ENCODE results near the gene GPA33. TPM values are rescaled to one million over a fixed set of nuclear protein-coding genes. Genes with fewer than 3 reads are reported as not detected.

The GPA33 gene
- polyA plus RNA-seq, 1 donor: 64.4 TPM

DNA sequence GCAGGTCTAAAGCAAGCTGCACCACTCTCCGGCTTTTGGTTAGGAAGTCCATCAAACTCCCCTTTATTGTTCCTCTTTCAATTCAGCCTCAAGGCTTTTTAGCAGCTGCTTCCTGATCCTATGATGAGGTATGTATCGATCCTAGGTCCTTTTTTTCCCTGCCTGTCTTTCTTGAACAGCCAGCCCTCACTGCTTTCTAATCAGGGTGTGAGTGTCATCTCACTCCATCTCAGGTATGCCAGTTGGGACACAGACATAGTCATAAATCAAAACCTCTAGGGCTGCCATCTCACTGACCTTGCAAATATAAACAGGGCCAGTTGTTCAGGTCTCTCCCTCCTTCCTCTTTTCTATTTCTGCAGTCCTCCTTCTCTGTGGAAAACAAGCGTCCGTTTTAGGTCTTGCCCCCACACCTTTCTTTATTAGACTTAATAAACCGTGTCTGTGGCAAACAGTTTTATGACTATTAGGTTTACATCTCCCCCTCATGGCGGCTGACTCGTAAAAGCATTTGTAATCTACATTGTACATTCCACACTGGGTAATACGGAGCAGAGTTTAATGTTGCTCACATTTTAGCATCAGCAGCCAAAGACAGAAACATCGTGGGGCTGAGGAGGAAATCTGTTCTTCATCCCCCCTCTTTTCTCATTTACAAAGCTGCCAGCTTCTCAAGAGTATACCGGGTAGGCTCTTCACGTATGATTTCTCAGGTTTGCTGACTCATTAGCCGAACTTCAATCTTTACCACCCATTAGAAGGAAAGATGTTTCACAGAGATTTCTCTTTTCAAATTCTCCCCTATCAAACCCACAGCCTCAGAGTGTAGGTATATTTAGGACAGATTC lies 15.3 kb upstream of the GPA33 start:
- Histone ChIP-seq H3K9me3 (ENCODE audit: control insufficient read depth, low read depth, low read length) (peaks cover 5% of the 10 kb centered on the region), H3K4me3 (ENCODE audit: low read length) (no peak overlapping the region), H3K27me3 (ENCODE audit: control insufficient read depth, insufficient read depth, low read length) (no peaks in the 10 kb centered on the region), H3K27ac (ENCODE audit: low read length) (no peak overlapping the region), H3K36me3 (ENCODE audit: control insufficient read depth, insufficient read depth, low read length) (no peaks in the 10 kb centered on the region), H3K4me1 (ENCODE audit: control insufficient read depth, insufficient read depth, low read length) (peaks cover 10% of the 10 kb centered on the region)
- 40% methylated on average over 1 of the region's 12 CpGs for WGBS (ENCODE audit: insufficient coverage, low lambda C conversion rate)
- DNase-seq: peak in 1 of 2 donors; percentile 65

DNA sequence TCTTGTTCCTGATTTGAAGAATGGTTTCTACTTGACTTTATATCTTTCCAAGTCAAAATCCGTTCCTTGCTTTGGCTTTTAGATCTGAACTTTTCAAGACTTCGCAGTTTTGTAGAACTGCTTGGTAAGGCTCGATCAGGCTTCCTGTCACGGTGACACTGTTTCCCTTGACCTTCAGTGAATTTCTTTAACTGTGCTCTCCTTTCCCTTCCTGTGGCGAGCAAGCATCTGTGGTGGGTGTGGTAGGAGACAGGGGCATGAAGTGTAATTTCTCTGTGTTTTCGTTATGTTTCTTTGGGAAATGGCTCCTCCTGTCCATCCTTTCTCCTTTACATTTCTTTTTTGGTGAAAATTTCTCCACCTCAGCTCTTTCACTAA lies 14.1 kb upstream of the GPA33 start:
- 89% methylated on average over 5 of the region's 6 CpGs for WGBS (ENCODE audit: insufficient coverage, low lambda C conversion rate)

DNA sequence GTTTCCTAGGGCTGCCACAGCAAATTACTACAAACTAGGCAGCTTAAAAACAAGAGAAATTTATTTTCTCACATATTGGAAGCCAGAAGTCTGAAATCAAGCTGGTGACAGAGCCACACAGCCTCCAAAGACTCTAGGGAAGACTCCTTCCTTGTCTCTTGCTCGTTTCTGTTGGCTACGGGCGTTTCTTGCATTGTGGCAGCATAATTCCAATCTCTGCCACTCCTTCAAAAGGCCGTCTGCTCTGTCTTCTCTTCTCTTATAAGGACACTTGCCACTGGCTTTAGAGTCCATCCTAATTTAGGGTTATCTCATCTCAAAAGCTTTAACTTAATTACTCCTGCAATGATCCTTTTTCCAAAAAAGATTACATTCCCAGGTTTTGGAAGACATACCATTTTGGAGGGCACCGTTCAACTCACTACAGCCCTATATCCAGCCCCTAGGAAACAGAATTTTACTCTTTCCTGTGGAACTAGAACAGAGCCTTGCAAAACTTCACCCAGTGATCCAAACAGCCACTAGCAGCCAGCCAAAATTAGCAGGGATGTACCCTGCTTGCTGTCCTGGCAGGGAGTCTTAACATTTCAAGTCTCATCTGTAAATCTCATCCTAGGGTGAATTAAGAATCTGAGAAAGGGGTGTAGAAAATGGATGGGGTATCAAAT lies 12.9 kb upstream of the GPA33 start:
- peaks cover 10% of the 10 kb centered on the region for H3K4me1 ChIP-seq (ENCODE audit: control insufficient read depth, insufficient read depth, low read length)
- no peak overlapping the region for H3K27ac ChIP-seq (ENCODE audit: low read length)
- no peak overlapping the region for H3K4me3 ChIP-seq (ENCODE audit: low read length)
- H3K36me3 ChIP-seq (ENCODE audit: control insufficient read depth, insufficient read depth, low read length): no peaks in the 10 kb centered on the region
- DNase-seq: no peak
- WGBS (ENCODE audit: insufficient coverage, low lambda C conversion rate): 83% methylated on average over 4 of the region's 5 CpGs
- no peaks in the 10 kb centered on the region for H3K27me3 ChIP-seq (ENCODE audit: control insufficient read depth, insufficient read depth, low read length)
- no peaks in the 10 kb centered on the region for H3K9me3 ChIP-seq (ENCODE audit: control insufficient read depth, low read depth, low read length)

More for the DNA sequence above, 14.1 kb upstream of the GPA33 start:
- Histone ChIP-seq H3K36me3 (ENCODE audit: control insufficient read depth, insufficient read depth, low read length) (no peaks in the 10 kb centered on the region), H3K4me1 (ENCODE audit: control insufficient read depth, insufficient read depth, low read length) (peaks cover 10% of the 10 kb centered on the region), H3K9me3 (ENCODE audit: control insufficient read depth, low read depth, low read length) (no peaks in the 10 kb centered on the region), H3K27ac (ENCODE audit: low read length) (no peak overlapping the region), H3K4me3 (ENCODE audit: low read length) (no peak overlapping the region), H3K27me3 (ENCODE audit: control insufficient read depth, insufficient read depth, low read length) (no peaks in the 10 kb centered on the region)
- DNase-seq: no peak

DNA sequence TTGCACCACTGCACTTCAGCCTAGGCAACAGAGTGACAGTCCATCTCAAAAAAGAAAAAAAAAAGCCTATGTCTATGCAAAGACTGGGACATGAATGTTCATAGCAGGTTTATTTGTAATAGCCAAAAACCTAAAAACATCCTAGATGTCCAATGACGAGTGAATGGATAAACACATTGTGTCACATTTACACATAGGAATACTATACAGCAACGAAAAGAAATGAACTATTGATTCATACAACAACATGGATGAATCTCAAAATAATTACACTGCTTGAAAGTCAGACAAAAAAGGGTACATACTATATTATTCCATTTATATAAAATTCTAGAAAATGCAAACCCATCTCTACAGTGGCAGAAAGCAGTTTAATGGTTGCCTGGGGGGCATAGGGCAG lies 11.6 kb upstream of the GPA33 start:
- no peak for DNase-seq
- Histone ChIP-seq H3K36me3 (ENCODE audit: control insufficient read depth, insufficient read depth, low read length) (no peaks in the 10 kb centered on the region), H3K4me1 (ENCODE audit: control insufficient read depth, insufficient read depth, low read length) (peaks cover 10% of the 10 kb centered on the region), H3K4me3 (ENCODE audit: low read length) (no peak overlapping the region), H3K9me3 (ENCODE audit: control insufficient read depth, low read depth, low read length) (peaks cover 4% of the 10 kb centered on the region), H3K27me3 (ENCODE audit: control insufficient read depth, insufficient read depth, low read length) (no peaks in the 10 kb centered on the region), H3K27ac (ENCODE audit: low read length) (no peak overlapping the region)
- WGBS (ENCODE audit: insufficient coverage, low lambda C conversion rate): 100% methylated on average over 2 of the region's 2 CpGs

DNA sequence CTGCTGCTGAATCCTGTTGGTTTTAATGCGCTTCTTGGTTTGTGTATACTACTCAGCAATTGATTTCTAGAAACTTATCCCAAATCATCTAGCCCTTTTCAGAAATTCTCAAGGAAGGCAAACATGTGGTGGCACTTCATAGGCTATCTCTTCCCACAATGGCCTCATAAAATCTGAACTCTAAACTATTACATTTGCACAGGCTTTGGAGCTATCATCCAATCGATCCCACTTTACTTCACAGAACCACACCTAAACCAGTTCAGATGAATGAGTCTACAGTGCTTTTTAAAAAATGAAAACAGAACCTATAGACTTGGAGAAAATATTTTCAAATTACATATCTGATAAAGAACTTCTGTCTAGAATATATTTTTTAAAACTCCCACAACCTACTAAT lies 10.6 kb upstream of the GPA33 start:
- no peaks in the 10 kb centered on the region for H3K27me3 ChIP-seq (ENCODE audit: control insufficient read depth, insufficient read depth, low read length)
- H3K27ac ChIP-seq (ENCODE audit: low read length): no peak overlapping the region
- 33% methylated on average over 1 of the region's 2 CpGs for WGBS (ENCODE audit: insufficient coverage, low lambda C conversion rate)

DNA sequence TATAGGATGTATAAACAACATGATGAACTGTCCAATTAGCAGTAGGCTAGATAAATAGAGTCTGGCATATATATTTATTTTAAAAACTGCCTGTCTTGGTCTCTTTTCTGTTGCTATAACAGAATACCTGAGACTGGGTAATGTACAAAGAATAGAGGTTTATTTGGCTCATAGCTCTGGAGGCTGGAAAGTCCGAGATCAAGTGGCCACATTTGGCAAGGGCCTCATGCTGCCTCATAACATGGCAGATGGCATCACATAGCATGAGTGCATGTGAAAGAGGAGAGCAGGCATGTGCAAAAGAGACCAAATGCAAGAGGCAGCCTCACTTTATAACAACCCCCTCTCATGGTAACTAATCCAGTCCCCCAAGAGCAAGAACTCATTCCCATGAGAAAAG lies 9.7 kb upstream of the GPA33 start:
- H3K27ac ChIP-seq (ENCODE audit: low read length): no peak overlapping the region
- WGBS (ENCODE audit: insufficient coverage, low lambda C conversion rate): no CpG with 5 or more reads among the region's 1 CpG
- no peaks in the 10 kb centered on the region for H3K4me1 ChIP-seq (ENCODE audit: control insufficient read depth, insufficient read depth, low read length)
- H3K9me3 ChIP-seq (ENCODE audit: control insufficient read depth, low read depth, low read length): peaks cover 4% of the 10 kb centered on the region
- DNase-seq: no peak
- no peak overlapping the region for H3K4me3 ChIP-seq (ENCODE audit: low read length)
- no peaks in the 10 kb centered on the region for H3K27me3 ChIP-seq (ENCODE audit: control insufficient read depth, insufficient read depth, low read length)
- no peaks in the 10 kb centered on the region for H3K36me3 ChIP-seq (ENCODE audit: control insufficient read depth, insufficient read depth, low read length)

More for the DNA sequence above, 10.6 kb upstream of the GPA33 start:
- Histone ChIP-seq H3K9me3 (ENCODE audit: control insufficient read depth, low read depth, low read length) (peaks cover 4% of the 10 kb centered on the region), H3K4me3 (ENCODE audit: low read length) (no peak overlapping the region), H3K36me3 (ENCODE audit: control insufficient read depth, insufficient read depth, low read length) (no peaks in the 10 kb centered on the region), H3K4me1 (ENCODE audit: control insufficient read depth, insufficient read depth, low read length) (peaks cover 9% of the 10 kb centered on the region)
- no peak for DNase-seq

DNA sequence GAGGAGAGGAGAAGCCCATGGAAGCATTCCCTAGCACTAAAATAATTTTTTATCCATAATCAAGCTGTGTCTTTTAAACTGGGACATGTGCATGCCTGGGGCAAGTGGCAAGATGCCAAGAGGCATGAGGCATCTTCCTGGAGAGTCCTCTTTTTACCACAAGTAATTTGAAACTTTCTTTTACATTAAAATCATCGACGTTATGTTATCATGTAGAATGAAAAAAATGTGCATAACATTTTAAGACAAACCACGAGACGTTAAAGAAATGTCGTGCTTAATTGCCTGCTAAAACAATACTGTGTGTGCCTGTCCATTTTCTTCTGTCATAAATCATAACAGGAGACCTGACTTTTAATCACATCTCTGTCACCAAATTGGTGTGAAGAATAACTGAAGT lies 5.2 kb upstream of the GPA33 start:
- H3K9me3 ChIP-seq (ENCODE audit: control insufficient read depth, low read depth, low read length): peaks cover 4% of the 10 kb centered on the region
- 83% methylated on average over 2 of the region's 5 CpGs for WGBS (ENCODE audit: insufficient coverage, low lambda C conversion rate)
- DNase-seq: no peak
- H3K4me3 ChIP-seq (ENCODE audit: low read length): no peak overlapping the region
- no peaks in the 10 kb centered on the region for H3K27me3 ChIP-seq (ENCODE audit: control insufficient read depth, insufficient read depth, low read length)
- peaks cover 6% of the 10 kb centered on the region for H3K4me1 ChIP-seq (ENCODE audit: control insufficient read depth, insufficient read depth, low read length)
- H3K27ac ChIP-seq (ENCODE audit: low read length): no peak overlapping the region
- no peaks in the 10 kb centered on the region for H3K36me3 ChIP-seq (ENCODE audit: control insufficient read depth, insufficient read depth, low read length)

DNA sequence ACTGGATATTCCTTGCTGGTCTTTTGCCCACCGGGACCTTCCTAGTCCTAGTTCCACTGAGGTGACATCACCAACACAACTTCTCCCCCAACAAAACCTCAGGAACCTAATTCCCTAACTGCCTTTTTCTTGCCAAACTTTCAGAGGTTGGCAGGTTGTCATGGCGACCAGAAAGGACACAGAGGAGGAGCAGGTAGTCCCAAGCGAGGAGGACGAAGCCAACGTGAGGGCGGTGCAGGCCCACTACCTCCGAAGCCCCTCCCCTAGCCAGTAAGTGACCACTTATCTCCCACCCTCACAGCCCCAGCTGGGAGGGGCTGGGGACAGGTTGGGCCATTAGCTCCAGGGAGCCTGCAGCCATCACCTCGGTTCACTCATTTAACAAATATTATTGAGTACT lies 4.5 kb upstream of the GPA33 start:
- Histone ChIP-seq H3K4me3 (ENCODE audit: low read length) (no peak overlapping the region), H3K27ac (ENCODE audit: low read length) (no peak overlapping the region), H3K4me1 (ENCODE audit: control insufficient read depth, insufficient read depth, low read length) (peaks cover 12% of the 10 kb centered on the region), H3K36me3 (ENCODE audit: control insufficient read depth, insufficient read depth, low read length) (no peaks in the 10 kb centered on the region), H3K27me3 (ENCODE audit: control insufficient read depth, insufficient read depth, low read length) (no peaks in the 10 kb centered on the region), H3K9me3 (ENCODE audit: control insufficient read depth, low read depth, low read length) (peaks cover 4% of the 10 kb centered on the region)
- DNase-seq: no peak
- no CpG with 5 or more reads among the region's 8 CpGs for WGBS (ENCODE audit: insufficient coverage, low lambda C conversion rate)

DNA sequence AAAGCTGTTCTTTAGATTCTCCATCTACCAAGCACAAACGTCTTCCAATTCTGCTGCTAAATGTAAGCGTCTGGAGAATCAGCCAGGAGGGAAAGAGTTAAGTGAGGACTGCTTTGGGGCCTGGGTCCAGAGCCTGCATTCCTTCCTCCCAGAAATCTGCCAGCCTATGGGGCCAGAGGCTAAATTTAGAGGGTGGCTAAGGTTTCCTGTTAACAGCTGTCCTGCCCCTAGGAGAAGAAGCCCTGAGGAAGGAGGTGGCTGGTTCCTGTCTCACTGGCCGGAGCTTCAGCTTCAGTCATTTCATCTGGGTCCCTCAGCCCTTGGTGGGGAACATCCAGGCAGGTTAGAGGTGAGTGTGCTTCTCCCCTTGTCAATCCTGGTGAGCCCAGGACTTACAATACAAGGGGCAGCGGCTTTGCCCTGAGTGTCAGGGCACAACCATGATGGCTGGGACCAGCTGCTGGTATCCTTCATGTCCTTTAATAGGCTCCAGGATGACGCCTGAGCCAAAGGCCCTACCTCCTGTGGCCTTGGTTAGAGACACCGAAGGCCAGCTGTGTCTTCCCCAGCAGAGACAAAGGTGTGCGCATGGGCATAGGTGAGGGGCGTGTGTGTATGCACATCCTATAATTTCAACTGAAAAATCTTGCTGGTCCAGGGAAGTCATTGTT lies 3.8 kb upstream of the GPA33 start, which contains the start of gene STYXL2:
STYXL2 (plus strand) TSS at position 230 of the 671 bp plus-strand sequence. CDS start 775 bp downstream, outside the sequence.
- Histone ChIP-seq H3K9me3 (ENCODE audit: control insufficient read depth, low read depth, low read length) (peaks cover 4% of the 10 kb centered on the region), H3K27me3 (ENCODE audit: control insufficient read depth, insufficient read depth, low read length) (no peaks in the 10 kb centered on the region), H3K36me3 (ENCODE audit: control insufficient read depth, insufficient read depth, low read length) (no peaks in the 10 kb centered on the region), H3K27ac (ENCODE audit: low read length) (no peak within 1 kb of the TSS), H3K4me3 (ENCODE audit: low read length) (no peak within 1 kb of the TSS), H3K4me1 (ENCODE audit: control insufficient read depth, insufficient read depth, low read length) (peaks cover 12% of the 10 kb centered on the region)
- no CpG with 5 or more reads among the region's 8 CpGs for WGBS (ENCODE audit: insufficient coverage, low lambda C conversion rate)
- DNase-seq: no peak

DNA sequence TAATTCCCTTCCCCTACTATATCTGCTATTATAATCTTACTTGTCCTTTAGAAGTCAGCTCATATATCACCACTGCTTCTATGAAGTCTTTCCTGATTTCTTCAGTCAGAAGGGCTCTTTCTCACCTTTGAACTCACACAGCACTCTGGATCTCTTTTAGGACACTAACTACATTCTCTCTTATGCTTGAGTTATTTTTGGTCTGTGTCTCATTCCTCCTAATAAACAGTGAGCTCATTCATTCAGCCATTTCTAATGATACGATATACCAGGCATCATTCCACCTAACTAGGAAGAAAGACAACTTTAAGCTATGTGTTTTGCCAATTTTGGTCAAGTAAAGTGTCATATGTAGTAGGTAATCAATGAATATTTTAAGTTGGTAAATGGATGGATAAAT lies 2.5 kb upstream of the GPA33 start:
- no peak for DNase-seq
- Histone ChIP-seq H3K4me3 (ENCODE audit: low read length) (no peak overlapping the region), H3K27me3 (ENCODE audit: control insufficient read depth, insufficient read depth, low read length) (no peaks in the 10 kb centered on the region), H3K4me1 (ENCODE audit: control insufficient read depth, insufficient read depth, low read length) (peaks cover 23% of the 10 kb centered on the region), H3K9me3 (ENCODE audit: control insufficient read depth, low read depth, low read length) (peaks cover under 1% of the 10 kb centered on the region), H3K27ac (ENCODE audit: low read length) (no peak overlapping the region), H3K36me3 (ENCODE audit: control insufficient read depth, insufficient read depth, low read length) (no peaks in the 10 kb centered on the region)
- WGBS (ENCODE audit: insufficient coverage, low lambda C conversion rate): no CpG with 5 or more reads among the region's 1 CpG

All from large intestine (tissue), 3 donors.